Placental epithelial cell (primary cell): ENCODE data around the gene HAL. TPM values are rescaled to one million over a fixed set of nuclear protein-coding genes. Genes with fewer than 3 reads are reported as not detected.

Experiments used
- total RNA-seq: library from RNA; depleted of rRNA; stranded (reverse); fragments of >200 nt; gene quantifications from 2 replicates; pipeline ENCODE4 v1.2.3, GENCODE V29; 2012

Gene HAL
- total RNA-seq: not detected in 2 replicates

DNA sequence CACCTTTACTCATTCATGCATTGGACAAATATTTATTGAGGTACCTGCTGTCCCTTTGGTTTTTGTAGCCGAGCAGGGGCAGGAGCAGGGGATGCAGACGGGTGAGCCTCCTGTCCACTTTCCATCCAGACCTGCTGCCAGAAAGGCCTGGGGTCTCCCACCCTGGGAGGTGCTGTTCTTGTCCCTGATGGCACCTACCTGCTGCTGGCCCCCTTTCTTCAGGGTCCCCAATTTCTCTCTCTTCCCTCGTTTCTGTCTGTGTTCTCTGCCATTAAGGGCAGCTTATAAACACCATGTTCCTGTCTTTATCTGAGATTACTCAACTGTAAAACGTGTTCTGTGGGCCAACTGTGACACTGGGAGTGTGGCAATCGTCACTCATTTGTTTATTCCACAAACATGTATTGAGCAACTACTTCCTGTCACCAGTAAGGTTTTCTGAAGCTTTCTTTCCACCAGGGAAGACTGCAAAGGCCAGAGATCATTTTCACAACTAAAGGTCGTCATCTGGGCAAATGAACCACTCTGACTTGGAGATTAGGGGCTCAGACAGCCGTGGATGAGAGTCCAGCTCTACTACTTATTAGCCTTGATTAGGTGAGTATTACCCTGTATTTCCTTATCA, at the start of gene HAL:
HAL (minus strand) TSS at position 311 of the 625 bp plus-strand sequence. CDS start 434 bp downstream, outside the sequence.

GRCh38 chr12:96035283-96036236, 39.4 kb upstream of the HAL start, which contains the start of gene LTA4H:
Gene LTA4H (minus strand): TSS chr12:96035587. CDS start chr12:96035519, 68 bp downstream.

DNA sequence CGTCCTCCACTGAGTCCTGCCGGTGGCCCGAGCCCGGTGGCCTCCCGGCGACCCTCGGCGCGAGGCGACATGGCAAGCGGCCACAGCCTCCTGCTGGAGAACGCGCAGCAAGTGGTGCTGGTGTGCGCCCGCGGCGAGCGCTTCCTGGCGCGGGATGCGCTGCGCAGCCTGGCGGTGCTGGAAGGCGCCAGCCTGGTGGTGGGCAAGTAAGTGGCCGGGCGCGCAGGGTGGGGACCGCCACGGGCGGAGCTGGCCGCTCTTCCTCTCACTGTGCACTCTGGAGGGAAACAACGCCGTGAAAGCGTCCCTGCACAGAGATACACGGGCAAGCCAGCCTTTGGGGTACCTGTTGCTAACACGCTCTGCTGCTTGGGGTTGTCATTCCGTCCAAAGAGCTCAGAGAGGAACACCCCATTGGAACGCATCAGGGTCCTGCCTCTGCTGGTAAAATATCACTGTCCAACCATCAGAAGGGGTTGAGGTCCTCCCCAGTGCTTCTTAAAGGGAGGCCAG, 52.8 kb downstream of the HAL start, which contains the start of gene AMDHD1:
AMDHD1 (plus strand) TSS at position 2 of the 513 bp plus-strand sequence; CDS start at position 70, 68 bp downstream.

DNA sequence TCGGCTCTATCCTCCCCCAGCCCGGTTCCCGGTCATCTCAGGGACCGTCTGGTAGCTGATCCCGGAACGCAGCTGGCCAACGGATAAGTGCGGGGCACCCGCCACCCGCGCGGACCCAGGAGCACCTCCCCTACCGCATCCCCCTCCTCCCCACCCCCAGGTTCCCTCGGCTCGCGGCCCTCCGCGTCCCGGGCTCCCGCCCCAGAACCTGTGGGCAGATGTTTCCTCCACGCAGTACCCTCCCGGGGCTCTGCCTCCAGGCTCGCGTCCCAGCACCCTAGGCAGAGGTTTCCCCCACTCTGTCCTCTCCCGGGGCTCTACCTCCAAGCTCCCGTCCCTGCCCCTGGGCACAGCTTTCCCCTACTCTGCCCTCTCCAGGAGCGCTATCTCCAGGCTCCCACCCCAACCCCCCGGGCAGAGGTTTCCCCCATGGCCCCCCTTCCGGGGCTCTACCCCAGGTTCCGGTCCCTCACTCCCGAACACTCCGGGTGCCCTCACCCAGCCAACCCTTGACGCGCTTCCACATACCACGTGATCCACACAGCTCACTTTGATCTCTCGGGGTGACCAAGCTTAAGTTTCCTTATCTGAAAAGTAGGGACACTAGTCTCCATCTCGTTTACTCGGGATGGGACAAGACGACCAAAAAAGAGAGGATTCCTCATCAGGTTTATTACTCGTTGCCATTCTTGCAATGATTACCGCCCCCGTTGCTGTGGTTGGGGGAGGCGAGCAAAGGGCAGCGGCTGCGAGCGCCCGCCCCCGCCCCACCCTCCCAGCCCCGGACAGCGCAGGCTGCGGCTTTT, 53.4 kb downstream of the HAL start, which contains the start of gene CCDC38:
CCDC38 (minus strand) TSS at position 91 of the 806 bp plus-strand sequence. CDS start 6,105 bp downstream, outside the sequence.

Other genes with a start within 250 kb of the HAL start
- gene NTN4, start 205.6 kb downstream of the HAL start, total RNA-seq: 7.1 and 78.1 TPM in 2 replicates
- gene SNRPF, start 137.4 kb downstream of the HAL start, total RNA-seq: 5.5 and 8.8 TPM in 2 replicates
- gene CCDC38, start 53.7 kb downstream of the HAL start, total RNA-seq: under 0.01 and 0.11 TPM in 2 replicates
- 0.39 and 0.76 TPM in 2 replicates for gene AMDHD1, start 53.0 kb downstream of the HAL start, total RNA-seq
- 60.9 and 70.3 TPM in 2 replicates for gene LTA4H, start 39.2 kb upstream of the HAL start, total RNA-seq
- gene ELK3, start 198.0 kb upstream of the HAL start, total RNA-seq: 11.4 and 28.1 TPM in 2 replicates